ENCODE results near the gene INPP5B. TPM values are rescaled to one million over a fixed set of nuclear protein-coding genes. Genes with fewer than 3 reads are reported as not detected.

INPP5B gene
- total and polyA plus RNA-seq, 9 of the 15 experiments (the other 6 are each of a cell fraction or from before 2014, with no cell fraction given), result 14.1 to 28.7 (median 20.9) TPM

DNA sequence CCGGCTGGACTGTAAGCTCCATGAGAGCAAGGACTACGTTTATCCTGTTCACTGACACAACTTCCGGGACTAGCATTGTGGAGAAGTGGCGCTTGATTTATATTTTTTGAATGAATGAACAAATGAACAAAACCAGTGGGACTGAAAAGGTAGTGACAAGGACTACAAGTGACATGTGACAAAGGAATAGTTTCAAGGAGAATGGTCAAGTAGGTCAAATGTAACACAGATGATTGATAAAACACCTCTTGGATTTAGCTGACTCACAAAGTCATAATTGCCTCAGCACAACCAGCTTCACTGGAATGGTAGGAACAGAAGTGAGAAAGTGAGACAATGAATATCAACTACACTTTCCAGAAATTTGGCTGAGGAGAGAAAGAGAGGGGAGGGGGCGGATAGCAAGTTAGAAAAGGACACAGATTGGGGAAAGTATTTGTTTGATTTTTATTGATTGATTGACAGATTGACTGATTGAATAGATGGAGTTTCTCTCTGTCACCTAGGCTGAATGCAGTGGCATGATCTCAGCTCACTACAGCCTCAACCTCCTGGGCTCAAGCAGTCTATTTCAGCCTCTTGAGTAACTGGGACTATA, 101.7 kb downstream of the INPP5B start (continued):
- TF ChIP-seq, protein P1, sequence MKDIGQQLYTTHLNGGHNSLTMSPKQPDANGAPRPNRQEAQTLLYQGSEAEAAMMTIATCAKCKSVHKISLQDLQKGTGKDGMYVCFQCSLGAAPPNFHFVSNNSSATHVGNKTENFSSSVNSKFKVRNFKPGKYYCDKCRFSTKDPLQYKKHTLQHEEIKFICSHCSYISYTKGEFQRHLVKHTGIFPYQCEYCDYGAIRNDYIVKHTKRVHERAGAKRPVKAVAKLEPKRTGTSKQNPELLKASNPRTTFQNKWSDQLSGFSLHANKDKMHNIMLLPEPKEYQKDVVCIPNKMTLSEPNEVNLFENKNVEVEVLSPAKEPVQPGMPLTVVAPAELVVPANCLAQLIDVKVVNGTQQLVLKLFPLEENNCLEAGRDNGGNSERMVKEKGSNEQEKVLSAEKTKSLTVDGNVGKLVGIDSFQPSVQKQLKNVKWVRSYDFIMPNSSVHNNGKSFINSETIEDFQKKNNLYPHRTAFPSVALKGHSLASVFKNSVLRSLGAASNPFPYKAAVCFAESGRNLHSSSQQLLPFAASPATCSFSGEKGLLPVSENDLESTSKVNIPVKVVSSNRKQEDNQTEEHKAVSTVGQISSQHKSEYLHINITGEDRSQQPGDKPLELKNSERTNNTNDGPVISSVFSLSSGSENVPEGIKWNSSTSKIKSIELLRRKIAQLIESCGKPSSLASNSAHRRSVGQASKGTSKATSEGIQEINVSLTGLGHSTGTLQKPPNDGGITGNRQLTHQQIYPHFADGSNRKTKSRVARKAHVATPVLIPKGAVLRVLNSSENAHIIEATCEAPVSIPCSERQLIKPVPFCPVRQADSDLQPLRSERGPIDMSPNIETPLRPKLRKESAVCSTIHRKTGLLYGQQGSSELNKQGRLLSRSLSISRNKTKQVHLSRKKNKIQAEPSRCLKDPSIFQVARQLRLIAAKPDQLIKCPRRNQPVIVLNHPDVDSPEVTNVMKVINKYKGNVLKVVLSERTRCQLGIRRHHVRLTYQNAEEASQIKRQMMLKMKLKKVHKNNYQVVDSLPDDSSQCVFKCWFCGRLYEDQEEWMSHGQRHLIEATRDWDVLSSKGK (CRISPR knock-in tag; IDR thresholded peaks at IDR 0.05), result no peak
- TF ChIP-seq TRIM24 (IDR thresholded peaks at IDR 0.05), result peak in 1 of 2 experiments; percentile 53; a peak in 1 of 4 replicates
- TF ChIP-seq ZNF316 (IDR thresholded peaks at IDR 0.05), result peak; percentile 83
- no peak for TF ChIP-seq NR2F6 (CRISPR knock-in tag; IDR thresholded peaks at IDR 0.05)
- TF ChIP-seq MCM2 (IDR thresholded peaks at IDR 0.05; ENCODE audit: low read depth), result no peak
- peak; percentile 73 for TF ChIP-seq C11orf30 (IDR thresholded peaks at IDR 0.05; ENCODE audit: low read depth)
- TF ChIP-seq, protein P2, sequence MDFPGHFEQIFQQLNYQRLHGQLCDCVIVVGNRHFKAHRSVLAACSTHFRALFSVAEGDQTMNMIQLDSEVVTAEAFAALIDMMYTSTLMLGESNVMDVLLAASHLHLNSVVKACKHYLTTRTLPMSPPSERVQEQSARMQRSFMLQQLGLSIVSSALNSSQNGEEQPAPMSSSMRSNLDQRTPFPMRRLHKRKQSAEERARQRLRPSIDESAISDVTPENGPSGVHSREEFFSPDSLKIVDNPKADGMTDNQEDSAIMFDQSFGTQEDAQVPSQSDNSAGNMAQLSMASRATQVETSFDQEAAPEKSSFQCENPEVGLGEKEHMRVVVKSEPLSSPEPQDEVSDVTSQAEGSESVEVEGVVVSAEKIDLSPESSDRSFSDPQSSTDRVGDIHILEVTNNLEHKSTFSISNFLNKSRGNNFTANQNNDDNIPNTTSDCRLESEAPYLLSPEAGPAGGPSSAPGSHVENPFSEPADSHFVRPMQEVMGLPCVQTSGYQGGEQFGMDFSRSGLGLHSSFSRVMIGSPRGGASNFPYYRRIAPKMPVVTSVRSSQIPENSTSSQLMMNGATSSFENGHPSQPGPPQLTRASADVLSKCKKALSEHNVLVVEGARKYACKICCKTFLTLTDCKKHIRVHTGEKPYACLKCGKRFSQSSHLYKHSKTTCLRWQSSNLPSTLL (IDR thresholded peaks at IDR 0.05), result no peak
- TF ChIP-seq NFE2 (IDR thresholded peaks at IDR 0.05; ENCODE audit: low read depth), result peak; percentile 74
- TF ChIP-seq ESRRA (IDR thresholded peaks at IDR 0.05; ENCODE audit: borderline replicate concordance, low read depth), result peak; percentile 51; the same call in 1 of the 2 replicates

Data from K562 (cell line).